Measurements from ENCODE around the gene CDH4.

The CDH4 gene

DNA sequence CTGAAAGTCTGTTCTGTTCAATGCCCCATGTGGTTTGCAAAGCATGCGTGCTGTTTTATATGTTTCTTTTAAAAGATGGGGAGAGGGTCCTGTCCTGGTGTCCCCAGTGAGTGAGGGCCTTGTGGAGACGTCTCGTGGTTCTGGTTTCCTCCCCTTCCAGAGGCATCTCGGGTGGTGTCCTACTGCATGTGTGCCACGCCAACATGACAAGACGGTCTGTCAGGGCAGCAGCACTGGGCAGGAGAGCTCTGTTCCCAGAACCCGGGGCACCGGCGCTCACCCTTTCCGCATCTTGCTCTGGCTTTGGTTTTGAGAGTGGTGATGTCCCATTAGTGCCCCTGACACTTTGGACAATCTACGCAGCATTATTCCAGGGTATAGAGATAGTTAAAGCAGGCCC is 275.6 kb downstream of the CDH4 start:
- Histone ChIP-seq H3K4me2 (ENCODE audit: low read length) (no peak overlapping the region), H3K4me1 (ENCODE audit: control insufficient read depth, low read depth, low read length) (no peaks in the 10 kb centered on the region), H3K4ac (ENCODE audit: low read depth, low read length) (no peak overlapping the region), H2BK15ac (replicated peaks; ENCODE audit: low read depth) (no peak overlapping the region), H3K27ac (ENCODE audit: low read depth, low read length) (no peak overlapping the region), H3K56ac (ENCODE audit: low read length) (no peak overlapping the region), H4K5ac (ENCODE audit: low read length) (no peak overlapping the region), H2BK120ac (ENCODE audit: low read depth, low read length) (no peak overlapping the region), H3K79me1 (ENCODE audit: low read length) (no peaks in the 10 kb centered on the region), H3K36me3 (ENCODE audit: control insufficient read depth, insufficient read depth, low read length) (no peaks in the 10 kb centered on the region), H3K9ac (ENCODE audit: low read length) (no peak overlapping the region), H3K18ac (ENCODE audit: low read length) (no peak overlapping the region), H3K79me2 (ENCODE audit: control insufficient read depth, insufficient read depth, low read length) (no peaks in the 10 kb centered on the region), H3K27me3 (ENCODE audit: insufficient read depth, low read length, poor library complexity) (no peaks in the 10 kb centered on the region), H3K4me3 (ENCODE audit: low read length) (no peak overlapping the region), H2BK5ac (ENCODE audit: low read length) (no peak overlapping the region), H3K23ac (ENCODE audit: low read length) (no peak overlapping the region), H2AK5ac (ENCODE audit: low read length) (no peak overlapping the region), H4K8ac (ENCODE audit: low read depth, low read length) (no peak overlapping the region)
- no CpG with 5 or more reads among the region's 11 CpGs for WGBS (ENCODE audit: extremely low coverage, insufficient coverage, low lambda C conversion rate)
- no peak for DNase-seq

DNA sequence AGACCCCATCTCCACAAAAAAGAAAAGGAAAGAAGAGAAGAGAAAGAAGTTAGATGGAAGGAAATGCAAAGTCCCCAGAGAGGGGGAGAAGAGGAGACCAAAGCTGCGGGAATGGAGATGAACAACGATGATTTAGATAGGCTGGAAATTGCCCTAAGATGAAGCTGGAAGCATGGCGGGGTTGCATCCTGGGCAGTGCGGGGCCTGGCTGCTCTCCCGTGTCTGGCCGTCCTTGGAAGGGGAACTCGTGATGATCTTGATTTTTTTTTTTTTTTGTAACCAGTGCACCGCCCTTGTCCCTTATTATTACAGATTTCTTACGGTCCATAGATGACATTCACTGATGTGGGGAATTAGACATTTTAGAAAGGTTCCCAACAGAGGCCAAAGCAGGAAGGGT is 276.5 kb downstream of the CDH4 start:
- H4K5ac ChIP-seq (ENCODE audit: low read length), result no peak overlapping the region
- H3K56ac ChIP-seq (ENCODE audit: low read length), result no peak overlapping the region
- no peak overlapping the region for H2AK5ac ChIP-seq (ENCODE audit: low read length)
- H3K23ac ChIP-seq (ENCODE audit: low read length), result no peak overlapping the region
- no peaks in the 10 kb centered on the region for H3K4me1 ChIP-seq (ENCODE audit: control insufficient read depth, low read depth, low read length)
- no peak for DNase-seq
- H2BK15ac ChIP-seq (replicated peaks; ENCODE audit: low read depth), result no peak overlapping the region
- H3K27me3 ChIP-seq (ENCODE audit: insufficient read depth, low read length, poor library complexity), result no peaks in the 10 kb centered on the region
- no peaks in the 10 kb centered on the region for H3K79me1 ChIP-seq (ENCODE audit: low read length)
- H3K4me3 ChIP-seq (ENCODE audit: low read length), result no peak overlapping the region
- WGBS (ENCODE audit: extremely low coverage, insufficient coverage, low lambda C conversion rate), result no CpG with 5 or more reads among the region's 9 CpGs
- H3K79me2 ChIP-seq (ENCODE audit: control insufficient read depth, insufficient read depth, low read length), result no peaks in the 10 kb centered on the region
- no peaks in the 10 kb centered on the region for H3K36me3 ChIP-seq (ENCODE audit: control insufficient read depth, insufficient read depth, low read length)
- no peak overlapping the region for H3K27ac ChIP-seq (ENCODE audit: low read depth, low read length)
- no peak overlapping the region for H3K4me2 ChIP-seq (ENCODE audit: low read length)
- no peak overlapping the region for H3K18ac ChIP-seq (ENCODE audit: low read length)
- H4K8ac ChIP-seq (ENCODE audit: low read depth, low read length), result no peak overlapping the region
- no peak overlapping the region for H2BK5ac ChIP-seq (ENCODE audit: low read length)
- no peak overlapping the region for H3K9ac ChIP-seq (ENCODE audit: low read length)
- H2BK120ac ChIP-seq (ENCODE audit: low read depth, low read length), result no peak overlapping the region
- H3K4ac ChIP-seq (ENCODE audit: low read depth, low read length), result no peak overlapping the region

- Histone ChIP-seq H3K4ac (ENCODE audit: low read depth, low read length) (no peak overlapping the region), H3K56ac (ENCODE audit: low read length) (no peak overlapping the region), H3K4me3 (ENCODE audit: low read length) (no peak overlapping the region), H4K8ac (ENCODE audit: low read depth, low read length) (no peak overlapping the region), H4K5ac (ENCODE audit: low read length) (no peak overlapping the region), H3K27ac (ENCODE audit: low read depth, low read length) (no peak overlapping the region), H3K27me3 (ENCODE audit: insufficient read depth, low read length, poor library complexity) (no peaks in the 10 kb centered on the region), H2BK120ac (ENCODE audit: low read depth, low read length) (no peak overlapping the region), H3K9ac (ENCODE audit: low read length) (no peak overlapping the region), H2AK5ac (ENCODE audit: low read length) (no peak overlapping the region), H3K18ac (ENCODE audit: low read length) (no peak overlapping the region), H3K4me1 (ENCODE audit: control insufficient read depth, low read depth, low read length) (no peaks in the 10 kb centered on the region), H3K36me3 (ENCODE audit: control insufficient read depth, insufficient read depth, low read length) (no peaks in the 10 kb centered on the region), H3K79me1 (ENCODE audit: low read length) (no peaks in the 10 kb centered on the region), H2BK15ac (replicated peaks; ENCODE audit: low read depth) (no peak overlapping the region), H3K79me2 (ENCODE audit: control insufficient read depth, insufficient read depth, low read length) (no peaks in the 10 kb centered on the region), H3K23ac (ENCODE audit: low read length) (no peak overlapping the region), H3K4me2 (ENCODE audit: low read length) (no peak overlapping the region), H2BK5ac (ENCODE audit: low read length) (no peak overlapping the region)
- DNase-seq, result no peak
- no CpG with 5 or more reads among the region's 5 CpGs for WGBS (ENCODE audit: extremely low coverage, insufficient coverage, low lambda C conversion rate)
Measured at GRCh38 chr20:61529354-61529753, 277.3 kb downstream of the CDH4 start.

- Histone ChIP-seq H3K36me3 (ENCODE audit: control insufficient read depth, insufficient read depth, low read length) (no peaks in the 10 kb centered on the region), H4K5ac (ENCODE audit: low read length) (no peak overlapping the region), H3K79me2 (ENCODE audit: control insufficient read depth, insufficient read depth, low read length) (no peaks in the 10 kb centered on the region), H2BK15ac (replicated peaks; ENCODE audit: low read depth) (no peak overlapping the region), H3K4me3 (ENCODE audit: low read length) (no peak overlapping the region), H3K56ac (ENCODE audit: low read length) (no peak overlapping the region), H4K8ac (ENCODE audit: low read depth, low read length) (no peak overlapping the region), H3K4me2 (ENCODE audit: low read length) (no peak overlapping the region), H3K79me1 (ENCODE audit: low read length) (no peaks in the 10 kb centered on the region), H3K27ac (ENCODE audit: low read depth, low read length) (no peak overlapping the region), H2AK5ac (ENCODE audit: low read length) (no peak overlapping the region), H3K9ac (ENCODE audit: low read length) (no peak overlapping the region), H3K27me3 (ENCODE audit: insufficient read depth, low read length, poor library complexity) (no peaks in the 10 kb centered on the region), H2BK120ac (ENCODE audit: low read depth, low read length) (no peak overlapping the region), H3K4ac (ENCODE audit: low read depth, low read length) (no peak overlapping the region), H3K4me1 (ENCODE audit: control insufficient read depth, low read depth, low read length) (no peaks in the 10 kb centered on the region), H2BK5ac (ENCODE audit: low read length) (no peak overlapping the region), H3K23ac (ENCODE audit: low read length) (no peak overlapping the region), H3K18ac (ENCODE audit: low read length) (no peak overlapping the region)
- DNase-seq, result no peak
- no CpG with 5 or more reads among the region's 22 CpGs for WGBS (ENCODE audit: extremely low coverage, insufficient coverage, low lambda C conversion rate)
Measured at GRCh38 chr20:61531553-61532345, 279.7 kb downstream of the CDH4 start.

- H3K18ac ChIP-seq (ENCODE audit: low read length), result no peak overlapping the region
- no peak overlapping the region for H3K9ac ChIP-seq (ENCODE audit: low read length)
- H3K4me1 ChIP-seq (ENCODE audit: control insufficient read depth, low read depth, low read length), result no peaks in the 10 kb centered on the region
- no peaks in the 10 kb centered on the region for H3K79me2 ChIP-seq (ENCODE audit: control insufficient read depth, insufficient read depth, low read length)
- H3K23ac ChIP-seq (ENCODE audit: low read length), result no peak overlapping the region
- no peak overlapping the region for H3K27ac ChIP-seq (ENCODE audit: low read depth, low read length)
- H4K8ac ChIP-seq (ENCODE audit: low read depth, low read length), result no peak overlapping the region
- no peak overlapping the region for H2BK15ac ChIP-seq (replicated peaks; ENCODE audit: low read depth)
- H3K4ac ChIP-seq (ENCODE audit: low read depth, low read length), result no peak overlapping the region
- no CpG with 5 or more reads among the region's 8 CpGs for WGBS (ENCODE audit: extremely low coverage, insufficient coverage, low lambda C conversion rate)
- H4K5ac ChIP-seq (ENCODE audit: low read length), result no peak overlapping the region
- no peak overlapping the region for H3K4me3 ChIP-seq (ENCODE audit: low read length)
- H3K79me1 ChIP-seq (ENCODE audit: low read length), result no peaks in the 10 kb centered on the region
- H2BK5ac ChIP-seq (ENCODE audit: low read length), result no peak overlapping the region
- H2BK120ac ChIP-seq (ENCODE audit: low read depth, low read length), result no peak overlapping the region
- no peaks in the 10 kb centered on the region for H3K36me3 ChIP-seq (ENCODE audit: control insufficient read depth, insufficient read depth, low read length)
- DNase-seq, result no peak
- H3K4me2 ChIP-seq (ENCODE audit: low read length), result no peak overlapping the region
- H3K56ac ChIP-seq (ENCODE audit: low read length), result no peak overlapping the region
- H2AK5ac ChIP-seq (ENCODE audit: low read length), result no peak overlapping the region
- H3K27me3 ChIP-seq (ENCODE audit: insufficient read depth, low read length, poor library complexity), result no peaks in the 10 kb centered on the region
Measured at GRCh38 chr20:61532736-61533135, 280.7 kb downstream of the CDH4 start.

- Histone ChIP-seq H2AK5ac (ENCODE audit: low read length) (no peak overlapping the region), H3K27me3 (ENCODE audit: insufficient read depth, low read length, poor library complexity) (no peaks in the 10 kb centered on the region), H2BK15ac (replicated peaks; ENCODE audit: low read depth) (no peak overlapping the region), H3K4me3 (ENCODE audit: low read length) (no peak overlapping the region), H4K5ac (ENCODE audit: low read length) (no peak overlapping the region), H3K79me1 (ENCODE audit: low read length) (no peaks in the 10 kb centered on the region), H3K4ac (ENCODE audit: low read depth, low read length) (no peak overlapping the region), H3K23ac (ENCODE audit: low read length) (no peak overlapping the region), H2BK120ac (ENCODE audit: low read depth, low read length) (no peak overlapping the region), H3K27ac (ENCODE audit: low read depth, low read length) (no peak overlapping the region), H3K79me2 (ENCODE audit: control insufficient read depth, insufficient read depth, low read length) (no peaks in the 10 kb centered on the region), H3K36me3 (ENCODE audit: control insufficient read depth, insufficient read depth, low read length) (no peaks in the 10 kb centered on the region), H2BK5ac (ENCODE audit: low read length) (no peak overlapping the region), H3K18ac (ENCODE audit: low read length) (no peak overlapping the region), H3K9ac (ENCODE audit: low read length) (no peak overlapping the region), H3K4me2 (ENCODE audit: low read length) (no peak overlapping the region), H3K56ac (ENCODE audit: low read length) (no peak overlapping the region), H3K4me1 (ENCODE audit: control insufficient read depth, low read depth, low read length) (no peaks in the 10 kb centered on the region), H4K8ac (ENCODE audit: low read depth, low read length) (no peak overlapping the region)
- WGBS (ENCODE audit: extremely low coverage, insufficient coverage, low lambda C conversion rate), result no CpG with 5 or more reads among the region's 18 CpGs
- DNase-seq, result no peak
Measured at GRCh38 chr20:61533231-61533631, 281.2 kb downstream of the CDH4 start.

Data from mesendoderm (in vitro differentiated cells).